GM19328 (cell line): ENCODE measurements around the gene RELN.

Source experiments
- ATAC-seq: cut with Tn5 transposase; IDR thresholded peaks from one replicate; pipeline ENCODE4 v1.9.1; 2021; ENCODE audit warnings: mild to moderate bottlenecking, moderate library complexity; ENCODE audit not compliant: unreplicated experiment

Gene RELN

DNA sequence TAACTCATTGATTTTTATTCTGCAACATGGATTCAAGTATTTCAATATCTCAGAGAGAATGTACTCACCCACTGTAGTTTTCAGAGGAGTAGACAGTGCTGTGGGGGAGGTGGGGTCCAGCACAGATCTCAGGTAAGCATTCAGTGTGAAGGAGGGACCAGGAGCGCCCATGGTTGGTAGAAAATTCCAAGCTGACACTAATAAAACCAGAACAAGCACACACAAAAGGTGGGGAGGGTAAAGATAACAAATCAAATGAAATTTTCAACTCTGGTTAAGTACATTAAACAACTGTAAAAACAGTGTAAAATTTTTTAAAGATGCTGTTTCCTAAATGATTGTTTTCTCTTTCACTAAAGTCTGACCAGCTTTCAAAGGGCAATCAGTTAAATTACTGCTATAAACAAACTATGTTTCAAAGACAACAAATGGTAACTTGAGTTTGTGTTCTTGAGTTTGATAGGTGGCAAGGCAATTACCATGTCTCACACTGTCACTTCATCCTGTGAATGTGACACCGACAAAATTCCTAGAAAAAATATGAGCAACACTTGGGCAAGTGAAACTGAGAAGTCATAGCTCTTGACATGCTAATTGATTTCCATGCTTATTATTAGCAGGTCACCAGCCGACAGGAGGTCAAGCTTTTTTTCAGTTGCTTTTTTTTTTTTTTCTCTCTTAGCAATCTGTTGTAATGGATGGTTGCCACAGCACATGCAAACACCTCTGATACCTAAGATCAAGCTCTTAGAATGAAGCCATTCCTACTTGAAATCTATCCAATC, 337.7 kb downstream of the RELN start:
- ATAC-seq = no peak

DNA sequence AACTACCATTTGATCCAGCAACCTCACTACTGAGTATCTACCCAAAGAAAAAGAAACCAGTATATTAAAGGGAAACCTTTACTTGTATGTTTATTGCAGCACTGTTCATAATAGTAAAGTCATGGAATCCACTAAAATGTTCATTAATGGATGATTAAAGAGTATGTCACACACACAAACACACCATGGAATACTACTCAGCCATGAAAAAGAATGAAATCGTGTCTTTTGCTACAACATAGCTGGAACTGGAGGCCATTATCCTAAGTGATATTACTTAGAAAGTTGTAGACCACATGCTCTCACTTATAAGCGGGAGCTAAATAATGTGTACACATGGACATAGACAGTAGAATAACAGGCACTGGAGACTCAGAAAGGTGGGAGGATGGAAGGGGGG, 340.4 kb downstream of the RELN start:
- ATAC-seq = no peak

DNA sequence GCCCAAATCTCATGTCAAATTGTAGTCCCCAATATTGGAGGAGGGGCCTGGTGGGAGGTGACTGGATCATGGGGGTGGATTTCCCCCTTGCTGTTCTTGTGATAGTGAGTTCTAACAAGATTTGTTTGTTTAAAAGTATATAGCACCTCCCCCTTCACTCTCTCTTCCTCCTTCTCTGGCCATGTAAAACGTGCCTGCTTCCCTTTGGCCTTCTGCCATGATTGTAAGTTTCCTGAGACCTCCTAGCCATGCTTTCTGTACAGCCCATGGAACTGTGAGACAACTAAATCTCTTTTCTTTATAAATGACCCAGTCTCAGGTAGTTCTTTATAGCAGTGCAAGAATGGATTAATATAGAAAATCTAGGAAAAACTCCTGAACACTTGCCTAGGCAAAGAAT, 341.3 kb downstream of the RELN start:
- ATAC-seq = no peak

DNA sequence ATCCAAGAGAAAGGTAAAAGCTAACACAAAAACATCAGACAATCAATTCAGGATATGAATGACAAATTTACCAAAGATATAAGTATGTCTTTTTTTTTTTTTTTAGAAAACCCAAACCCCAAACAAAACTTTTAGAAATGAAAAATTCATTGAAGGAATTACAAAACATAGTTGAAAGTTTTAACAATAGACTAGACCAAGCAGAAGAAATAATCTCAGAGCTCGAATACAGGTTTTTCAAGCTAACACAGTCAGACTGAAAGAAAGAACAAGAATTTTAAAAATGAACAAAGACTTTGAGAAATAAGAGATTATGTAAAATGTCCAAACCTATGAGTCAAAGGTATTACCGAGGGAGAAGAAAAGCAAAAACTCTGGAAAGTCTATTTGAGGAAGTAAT, 345.1 kb downstream of the RELN start:
- ATAC-seq = no peak

DNA sequence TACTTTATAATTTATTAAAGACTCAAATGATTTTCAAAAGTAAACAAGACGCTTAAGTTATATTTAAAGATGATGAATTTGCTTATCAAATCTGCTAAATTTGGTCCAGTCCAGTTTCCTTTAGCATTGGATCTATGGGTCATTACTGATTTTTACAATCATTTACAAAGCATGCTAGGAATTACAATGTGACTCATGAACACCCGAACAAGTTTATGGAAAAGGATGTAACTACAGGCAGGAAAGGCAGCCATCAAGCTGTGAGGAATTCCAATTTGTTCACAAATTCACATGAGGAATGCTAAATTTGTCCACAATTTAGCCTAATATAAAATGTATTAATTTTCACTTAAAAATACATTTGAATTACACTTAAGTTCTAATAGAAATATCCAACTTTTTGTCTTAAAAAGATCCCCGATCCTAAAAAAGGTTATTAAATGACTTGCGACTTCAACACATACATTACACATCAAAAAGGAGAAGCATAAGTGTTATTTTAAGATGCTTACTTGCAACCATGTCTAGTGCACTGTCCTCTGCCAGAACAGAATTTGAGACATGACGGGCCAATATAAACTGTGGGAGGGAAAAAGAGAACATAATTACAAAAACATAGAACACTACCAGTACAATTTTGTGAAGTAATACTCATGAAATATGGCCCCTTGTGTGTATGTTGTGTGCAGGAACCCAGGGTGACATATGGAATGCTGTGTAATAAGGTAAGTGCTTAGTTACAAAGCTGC, 349.3 kb downstream of the RELN start:
- ATAC-seq = no peak

DNA sequence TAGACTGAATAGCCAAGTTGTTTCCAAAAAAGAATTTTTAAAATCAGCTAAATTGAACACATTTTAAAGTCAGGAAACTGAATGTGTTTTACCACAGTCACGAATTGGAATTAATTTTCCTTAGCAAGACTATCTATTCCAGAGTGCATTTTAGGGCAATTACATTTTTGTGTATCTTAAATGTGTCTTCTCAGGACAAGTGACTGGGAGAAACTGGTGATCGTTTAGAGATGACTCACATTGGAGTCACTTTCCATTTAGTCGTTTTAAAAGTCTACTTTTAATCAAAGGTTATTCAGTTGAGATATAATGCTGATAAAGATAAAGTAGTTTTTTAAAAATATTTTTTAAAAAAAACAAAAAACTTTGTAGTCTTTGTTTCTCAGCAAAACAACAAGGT, 351.7 kb downstream of the RELN start:
- ATAC-seq = no peak

DNA sequence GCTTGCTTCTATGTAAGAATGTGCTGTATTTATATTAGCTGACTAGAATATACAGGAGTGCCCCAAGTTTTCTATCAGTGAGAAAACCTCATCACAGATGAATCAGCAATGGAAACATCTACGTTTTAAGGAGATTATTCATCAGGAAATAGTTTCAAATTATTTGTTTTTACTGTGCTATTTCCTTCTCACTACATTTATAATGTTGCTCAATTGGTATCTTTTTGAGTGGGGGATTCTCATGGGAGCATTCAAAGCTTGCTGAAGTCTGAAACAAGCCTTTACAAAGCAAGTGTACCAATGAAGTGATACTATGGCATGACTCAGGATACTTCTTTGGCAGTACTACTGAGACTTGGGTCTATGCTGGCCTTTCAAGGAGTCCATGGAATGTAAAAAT, 352.4 kb downstream of the RELN start:
- no peak for ATAC-seq

DNA sequence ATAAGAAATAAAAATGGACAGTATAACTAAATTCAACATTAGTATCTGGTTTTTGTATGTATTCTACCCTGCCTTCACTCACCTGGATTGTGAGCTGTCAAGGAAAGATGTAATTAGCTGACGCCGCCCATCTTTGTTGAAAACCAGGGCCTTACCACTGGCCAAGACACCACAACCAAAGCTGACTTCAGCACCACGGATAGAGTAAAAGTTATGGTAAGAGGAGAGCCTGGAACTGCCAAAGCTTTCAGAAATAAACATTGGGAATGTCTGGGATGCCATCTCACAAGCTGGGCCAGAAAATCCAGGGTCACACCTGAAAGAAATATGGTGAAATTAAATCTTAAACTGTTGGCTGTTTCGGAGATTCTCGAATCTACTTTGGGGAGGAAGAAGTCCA, 353.3 kb downstream of the RELN start:
- ATAC-seq = no peak

DNA sequence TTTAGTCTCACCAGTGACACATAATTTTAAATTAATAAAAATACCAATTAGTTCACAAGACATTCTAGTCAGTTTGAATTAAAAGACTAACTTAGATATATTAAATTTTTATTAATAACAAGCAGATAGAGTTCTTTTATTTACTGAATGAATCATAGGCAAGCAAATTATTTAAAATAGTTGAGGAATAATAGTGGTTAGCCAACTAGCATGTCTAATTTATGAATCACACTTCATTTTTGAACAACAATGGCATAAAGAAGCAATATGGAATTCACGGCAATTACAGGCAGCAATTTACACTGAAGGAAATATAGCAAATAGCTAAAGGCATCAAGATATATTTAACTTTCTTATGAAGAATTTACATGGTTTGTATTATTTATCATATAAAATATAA, 356.5 kb downstream of the RELN start:
- ATAC-seq = no peak

DNA sequence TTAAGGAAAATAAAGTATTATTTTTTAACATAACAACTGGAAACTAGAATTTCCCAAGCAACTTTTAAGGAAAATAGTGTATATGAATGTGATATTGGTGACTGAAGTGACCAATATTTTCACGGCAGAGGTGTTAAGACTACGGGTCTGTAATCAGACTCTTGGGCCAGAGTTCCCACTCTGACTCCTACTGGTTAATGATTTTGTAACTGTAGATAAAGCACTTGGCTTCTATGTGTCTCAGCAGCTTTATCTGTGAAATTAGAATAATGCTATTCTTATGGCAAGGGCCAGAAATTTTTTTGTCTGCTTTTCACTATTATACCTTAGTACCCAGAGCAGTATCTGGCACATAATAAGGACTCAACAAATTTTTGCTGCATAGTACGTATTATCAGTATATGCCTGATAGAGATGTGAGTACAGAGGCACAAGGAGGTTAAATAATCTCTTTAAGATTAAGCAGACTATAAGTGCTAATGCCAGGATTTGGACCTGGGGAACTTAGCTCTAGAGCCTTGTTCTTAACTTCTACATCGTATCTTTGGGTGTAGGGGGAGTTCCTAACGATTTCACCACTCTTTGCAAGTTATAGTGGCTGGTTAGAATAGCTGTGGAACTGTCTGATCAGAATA, 357.3 kb downstream of the RELN start:
- no peak for ATAC-seq

DNA sequence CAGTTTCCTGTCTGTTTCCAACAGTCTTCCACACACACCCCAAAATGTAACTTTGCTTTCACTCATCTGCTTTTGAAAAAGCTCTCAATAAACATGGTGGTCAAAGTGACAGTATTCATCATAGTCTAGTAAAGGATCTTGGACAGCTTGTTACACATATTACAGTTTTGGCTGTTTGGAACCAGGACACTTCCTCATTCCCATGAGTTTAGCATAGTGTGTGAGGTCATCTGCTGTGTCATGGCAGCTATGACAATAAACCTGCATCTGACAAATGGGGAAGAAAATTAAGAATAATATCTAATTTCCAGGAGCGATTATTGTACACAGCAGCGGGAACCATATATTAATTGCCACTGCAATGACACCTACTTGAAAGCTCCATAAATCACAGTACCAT, 359.1 kb downstream of the RELN start:
- no peak for ATAC-seq

DNA sequence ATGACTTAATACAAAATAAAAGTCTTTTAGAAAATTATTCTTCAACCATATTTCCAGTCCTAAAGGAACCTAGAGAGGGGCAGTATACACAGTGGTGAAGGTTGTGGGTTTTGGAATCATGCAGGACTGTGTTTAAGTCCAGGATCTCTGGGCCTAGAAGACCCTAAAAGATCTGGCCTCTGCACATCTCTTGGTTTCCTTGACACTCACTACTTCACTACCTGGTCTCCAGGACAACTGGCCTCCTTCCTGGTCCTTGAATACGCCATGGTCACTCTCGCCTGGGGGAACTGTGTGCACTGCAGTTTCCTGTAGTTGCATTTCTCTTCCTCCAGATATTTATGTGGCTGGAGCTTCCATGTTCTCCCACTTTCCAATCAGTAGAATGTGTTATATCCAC, 360.7 kb downstream of the RELN start:
- ATAC-seq = no peak

DNA sequence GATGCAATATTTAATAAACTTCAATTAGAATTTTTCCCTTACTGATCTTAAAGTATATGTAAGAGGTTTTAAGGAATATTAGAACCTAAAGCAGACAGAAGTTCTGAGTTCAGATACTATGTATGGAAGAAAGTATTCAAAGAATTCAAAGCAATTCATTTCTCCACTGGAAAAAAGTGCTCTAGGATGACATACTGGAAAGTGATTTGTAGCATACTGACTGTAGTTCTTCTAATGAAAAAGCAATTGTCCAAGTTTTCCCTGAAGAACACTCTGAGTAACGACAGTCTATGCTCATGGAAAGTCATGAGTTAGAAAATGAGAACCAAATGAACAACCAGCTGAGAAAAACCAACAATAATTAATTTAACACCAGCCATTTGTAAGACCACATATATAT, 362.7 kb downstream of the RELN start:
- no peak for ATAC-seq

DNA sequence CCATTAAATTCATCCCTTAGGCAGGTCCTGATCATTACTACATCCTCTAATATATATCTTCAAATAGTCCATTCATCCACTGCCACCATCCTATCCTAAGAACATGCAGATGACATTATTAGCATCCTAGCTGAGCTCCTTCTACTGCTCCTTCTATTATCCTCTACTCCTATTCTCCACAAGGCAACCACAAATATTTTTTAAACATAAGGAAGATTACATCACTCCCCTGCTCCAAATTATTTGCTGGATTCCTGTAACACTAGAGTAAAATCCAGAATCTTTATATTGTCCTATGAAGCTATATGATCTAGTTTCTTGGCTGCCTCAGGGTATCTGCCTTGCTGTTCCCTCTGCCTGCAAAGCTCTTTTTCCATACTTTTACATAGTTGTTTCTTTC, 367.2 kb downstream of the RELN start:
- no peak for ATAC-seq

DNA sequence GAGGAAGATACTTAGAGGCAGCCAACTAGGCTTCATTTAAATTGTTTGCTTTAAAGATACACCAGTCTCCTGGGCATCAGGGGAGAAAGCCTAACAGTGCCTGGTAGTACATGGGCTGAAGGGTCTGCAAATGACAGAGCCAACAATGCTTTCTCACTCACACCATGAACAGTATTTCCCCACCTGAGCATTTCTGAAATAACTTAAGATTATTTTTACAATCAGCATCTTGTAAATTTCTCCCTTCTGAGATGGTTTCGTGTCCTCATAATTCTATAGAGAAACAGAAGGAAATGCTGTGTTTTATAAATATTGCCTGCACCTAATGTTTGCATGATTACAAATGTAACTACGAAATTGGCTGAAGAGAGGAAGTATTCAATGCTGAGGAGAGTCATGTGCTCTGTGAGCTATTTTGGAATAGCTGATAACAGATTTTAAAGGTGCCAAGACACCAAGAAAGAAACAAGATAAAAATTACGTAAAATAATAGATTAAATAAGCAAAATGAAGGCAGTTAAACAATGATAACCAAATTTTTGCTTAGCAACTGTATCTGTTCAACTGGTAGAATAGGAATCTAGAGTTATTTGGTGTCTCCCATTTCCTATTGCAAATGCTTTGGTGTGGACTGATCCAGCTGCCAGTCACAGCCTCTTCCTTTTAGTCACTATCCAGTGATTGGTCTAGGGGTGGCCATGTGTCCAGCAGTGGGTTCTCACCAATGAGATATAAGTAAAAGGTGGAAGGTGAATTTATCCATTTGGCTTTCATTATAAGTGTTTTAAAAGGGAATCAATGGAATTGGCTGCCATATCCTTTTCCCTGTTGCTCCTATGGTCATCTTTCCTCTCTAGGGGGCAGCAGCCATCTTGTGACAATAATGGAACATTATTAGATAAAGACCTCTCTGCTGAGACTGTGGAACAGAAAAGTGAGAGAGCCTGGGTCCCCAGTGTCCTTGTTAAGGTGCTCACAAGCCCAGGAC, 375.5 kb downstream of the RELN start:
- ATAC-seq = no peak

DNA sequence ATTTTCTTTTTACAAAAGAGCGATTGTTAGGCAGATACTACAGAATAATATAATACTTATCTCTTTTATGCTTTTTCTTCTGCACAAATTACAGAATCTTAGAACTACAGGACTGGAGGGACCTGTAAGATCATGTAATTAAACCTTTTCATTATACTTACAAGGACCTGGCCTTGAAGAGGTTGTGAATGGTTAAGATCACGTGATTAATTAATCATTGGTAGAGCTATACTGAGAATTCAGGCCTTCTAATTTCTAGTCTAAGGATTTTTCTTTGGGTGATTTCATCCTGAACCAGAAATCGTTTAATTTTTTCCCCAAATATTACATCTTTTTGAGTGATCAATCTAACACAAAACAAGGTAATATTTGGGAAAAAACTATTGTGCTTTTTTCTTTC, 379.7 kb downstream of the RELN start:
- ATAC-seq = no peak

DNA sequence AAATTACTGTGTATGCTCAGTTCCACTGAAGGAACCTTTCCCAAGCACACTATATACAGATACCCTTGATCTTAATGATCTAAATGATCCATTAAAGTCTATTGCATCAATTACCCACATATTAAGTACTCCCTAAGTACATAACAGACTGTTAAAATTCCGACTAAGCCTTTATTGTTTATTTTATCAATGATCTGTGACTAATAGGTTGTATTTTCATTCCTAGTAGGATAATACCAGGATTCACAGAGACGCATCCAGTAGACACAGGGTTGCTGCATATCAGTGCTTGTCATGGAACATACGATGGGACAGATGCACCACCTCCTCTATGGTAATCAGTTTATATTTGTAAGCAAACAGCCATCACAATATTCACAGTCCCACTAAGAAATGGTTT, 383.8 kb downstream of the RELN start:
- ATAC-seq = no peak

DNA sequence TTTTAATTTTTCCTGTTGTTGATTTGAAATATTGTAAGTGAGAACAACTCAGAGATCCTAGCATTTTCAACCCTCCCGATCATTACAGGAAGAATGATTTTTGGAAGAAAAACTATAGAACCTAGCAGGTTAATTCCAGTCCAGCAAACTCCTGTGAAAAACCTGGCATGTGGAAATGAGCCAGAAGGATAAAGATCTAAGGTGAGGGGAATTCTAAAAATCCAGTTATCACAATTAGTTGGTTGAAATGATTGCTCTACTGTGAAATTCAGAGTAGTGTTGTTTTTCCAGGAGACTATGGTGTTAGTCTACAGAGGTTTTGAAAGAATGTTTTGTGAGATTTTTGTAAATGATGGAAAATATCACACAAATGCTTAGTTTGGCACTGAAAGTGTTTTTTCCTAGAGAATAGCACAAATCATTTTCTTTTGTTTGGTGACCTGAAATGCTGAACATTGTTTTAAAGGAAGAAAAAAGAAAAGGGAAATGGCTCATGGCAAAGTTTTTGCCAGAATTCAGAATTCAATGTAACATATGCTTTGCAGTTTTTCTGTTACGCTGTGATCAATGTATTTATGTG, 391.0 kb downstream of the RELN start:
- no peak for ATAC-seq

DNA sequence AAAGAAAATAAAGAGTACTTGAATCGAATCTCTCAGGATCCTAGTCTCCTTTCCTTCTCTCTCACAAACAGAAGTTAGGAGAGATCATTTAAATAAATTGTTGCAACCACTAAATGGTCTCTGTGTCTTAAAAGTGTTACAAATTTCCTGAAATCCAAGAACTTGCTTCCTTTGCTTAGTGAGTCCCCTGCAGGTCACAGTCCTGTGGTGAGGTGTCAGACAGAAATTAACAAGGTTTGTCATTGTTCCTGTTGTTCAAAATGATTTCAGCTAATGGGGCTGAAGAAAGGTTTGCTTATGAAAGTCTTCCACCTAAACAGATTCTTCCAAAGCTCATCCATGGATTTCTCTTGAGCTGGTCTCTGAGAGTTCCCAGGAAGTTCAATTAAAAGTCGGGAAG, 391.9 kb downstream of the RELN start:
- ATAC-seq = no peak

DNA sequence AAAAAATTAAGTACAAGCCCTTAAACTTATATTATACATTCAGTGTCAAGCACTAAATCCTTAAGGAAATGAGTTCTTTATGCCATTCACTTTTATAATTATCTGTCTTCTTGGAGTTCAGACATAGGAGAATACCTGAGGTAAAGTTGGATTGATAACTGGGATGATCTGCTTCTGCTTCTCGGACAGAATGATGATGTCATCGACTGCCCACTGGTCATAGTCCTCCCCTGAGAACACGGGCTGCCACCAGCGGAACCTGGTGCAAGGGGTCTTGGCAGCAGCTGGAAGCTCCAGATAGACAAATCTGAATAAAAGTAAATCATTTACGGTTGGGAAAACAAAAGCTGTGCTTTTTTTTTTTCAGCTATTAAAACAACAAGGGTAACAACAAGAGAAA, 395.3 kb downstream of the RELN start:
- no peak for ATAC-seq

DNA sequence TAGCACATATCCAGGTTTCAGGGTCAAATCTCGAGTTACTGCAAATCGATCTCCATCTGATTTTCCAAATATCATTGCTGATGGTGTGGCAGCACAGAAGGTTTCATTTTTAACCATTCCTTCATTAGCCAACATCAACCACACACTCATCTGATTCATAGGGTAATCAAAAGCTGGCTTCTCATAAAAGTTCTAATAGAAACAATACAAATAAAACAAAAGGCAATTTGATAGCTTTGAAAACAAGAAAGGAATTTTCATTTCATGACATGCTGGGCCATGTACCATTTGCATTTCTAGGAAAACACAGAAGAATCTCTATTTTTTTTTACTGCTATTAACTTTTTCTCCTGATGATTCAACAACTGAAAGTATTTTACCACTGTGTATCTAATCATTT, 395.8 kb downstream of the RELN start:
- ATAC-seq = no peak
